Measurements from ENCODE around the gene CIAO3. TPM values are rescaled to one million over a fixed set of nuclear protein-coding genes. Genes with fewer than 3 reads are reported as not detected.
"Not testable (repeated sequence)": the region's sequence is repeated elsewhere in the genome, so short reads cannot be mapped to it uniquely, and the experiment has no call there.

Gene CIAO3
- total RNA-seq, 2 donors from 2014 or later, result 33.7 to 33.8 TPM

DNA sequence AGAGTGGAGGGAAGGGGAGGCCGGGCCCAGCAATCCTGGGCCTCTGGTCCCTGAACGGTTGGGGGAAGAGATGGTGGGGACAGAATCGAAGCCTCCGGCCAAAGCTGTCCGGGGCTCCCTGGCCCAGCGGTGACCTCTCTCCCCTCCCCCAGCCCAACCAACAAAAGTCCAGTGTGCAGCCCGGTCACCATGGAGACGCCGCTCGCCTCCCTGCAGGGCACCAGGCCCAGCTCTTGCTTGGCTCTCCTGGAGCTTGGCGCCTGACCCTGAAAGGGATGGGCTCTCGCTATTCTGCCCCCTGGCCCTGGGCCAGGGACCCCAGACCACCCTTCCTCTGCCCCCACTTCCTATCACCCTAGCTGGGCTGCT lies 24.6 kb downstream of the CIAO3 start:
- Mint-ChIP-seq H3K4me1 (peaks cover 19% of the 10 kb centered on the region), H3K27ac (no peak overlapping the region), H3K36me3 (ENCODE audit: low read depth) (no peaks in the 10 kb centered on the region), H3K27me3 (peaks cover 6% of the 10 kb centered on the region), H3K4me3 (peak overlapping the region; percentile 50)
- ATAC-seq (no peak), DNase-seq (no peak)
- no peaks in the 10 kb centered on the region for H3K9me3 ChIP-seq (ENCODE audit: control insufficient read depth, low read length, poor library complexity, severe bottlenecking)

DNA sequence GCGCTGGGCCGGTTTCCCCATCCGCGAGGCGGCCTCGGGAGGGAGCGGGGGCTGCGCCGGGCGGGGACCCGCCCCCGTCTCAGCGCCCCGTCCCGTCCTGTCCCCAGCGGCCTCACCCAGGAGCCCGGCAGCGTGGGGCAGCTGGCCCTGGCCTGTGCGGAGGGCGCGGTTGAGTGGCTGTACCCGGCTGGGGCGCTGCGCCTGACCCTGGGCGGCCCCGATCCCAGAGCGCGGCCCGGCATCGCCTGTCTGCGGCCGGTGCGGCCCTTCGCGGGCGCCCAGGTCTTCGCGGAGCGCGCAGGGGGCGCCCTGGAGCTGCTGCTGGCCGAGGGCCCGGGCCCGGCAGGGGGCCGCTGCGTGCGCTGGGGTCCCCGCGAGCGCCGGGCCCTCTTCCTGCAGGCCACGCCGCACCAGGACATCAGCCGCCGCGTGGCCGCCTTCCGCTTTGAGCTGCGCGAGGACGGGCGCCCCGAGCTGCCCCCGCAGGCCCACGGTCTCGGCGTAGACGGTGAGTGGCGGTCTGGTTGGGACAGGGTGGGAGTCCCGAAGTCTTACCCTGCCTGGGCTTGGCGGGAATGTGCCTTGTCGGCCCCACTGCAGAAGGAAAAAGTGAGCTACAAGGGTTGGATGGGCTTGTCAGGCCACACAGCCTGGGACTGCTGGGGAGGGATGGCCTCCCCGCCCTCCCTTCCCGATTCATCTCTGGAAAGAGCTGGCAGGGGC lies 25.2 kb downstream of the CIAO3 start:
- ATAC-seq (peak; percentile 9), DNase-seq (no peak)
- H3K4me3 Mint-ChIP-seq, result peak overlapping the region; percentile 50
- peaks cover 19% of the 10 kb centered on the region for H3K4me1 Mint-ChIP-seq
- H3K9me3 ChIP-seq (ENCODE audit: control insufficient read depth, low read length, poor library complexity, severe bottlenecking), result no peaks in the 10 kb centered on the region
- H3K27me3 Mint-ChIP-seq, result peaks cover 6% of the 10 kb centered on the region
- no peak overlapping the region for H3K27ac Mint-ChIP-seq
- no peaks in the 10 kb centered on the region for H3K36me3 Mint-ChIP-seq (ENCODE audit: low read depth)

DNA sequence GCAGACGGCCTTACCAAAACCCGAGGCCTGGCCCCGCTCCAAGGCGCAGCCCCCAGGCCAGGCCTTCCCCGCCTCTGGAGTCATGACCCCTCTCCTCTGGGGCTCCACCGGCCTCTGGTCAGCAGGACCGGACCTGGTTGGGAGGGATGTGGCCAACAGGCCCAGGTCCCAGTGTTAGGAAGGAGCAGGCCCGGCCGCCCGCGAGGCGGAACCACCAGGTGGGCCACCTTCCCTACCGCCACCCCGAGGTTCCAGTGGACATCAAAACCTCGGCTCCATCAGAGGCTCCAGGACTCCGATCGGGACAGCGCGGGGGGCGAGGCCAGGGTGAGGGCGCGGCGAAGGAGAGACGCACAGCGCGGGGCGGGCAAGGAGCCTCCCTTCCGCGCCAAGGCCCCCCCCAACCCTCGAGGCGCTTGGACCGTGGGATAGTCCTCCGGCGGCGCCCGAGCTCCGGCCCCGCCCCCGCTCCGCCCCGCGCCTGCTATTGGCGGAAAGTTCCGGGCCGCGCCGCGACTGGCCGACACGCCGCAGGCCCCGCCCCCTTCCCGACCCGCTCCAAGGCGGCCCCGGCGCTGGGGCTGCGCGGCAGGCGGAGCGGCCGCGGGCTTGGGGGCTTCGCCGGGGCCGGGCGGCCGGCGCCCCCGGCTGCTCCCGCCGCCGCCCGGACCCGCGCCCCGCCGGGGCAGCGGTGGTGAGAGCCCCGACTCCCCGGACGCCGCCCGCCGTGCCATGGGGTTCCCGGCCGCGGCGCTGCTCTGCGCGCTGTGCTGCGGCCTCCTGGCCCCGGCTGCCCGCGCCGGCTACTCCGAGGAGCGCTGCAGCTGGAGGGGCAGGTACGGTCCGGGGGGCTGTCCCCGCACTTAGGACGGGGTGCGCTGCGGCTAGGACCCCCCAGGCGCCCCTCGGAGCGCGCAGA lies 26.0 kb downstream of the CIAO3 start, which contains the start of gene METRN:
Gene METRN, plus strand, starts transcription at position 561 of the 919 bp plus-strand sequence. Its CDS starts 172 bp downstream, at position 733.
- H3K9me3 ChIP-seq (ENCODE audit: control insufficient read depth, low read length, poor library complexity, severe bottlenecking), result no peaks in the 10 kb centered on the region
- Mint-ChIP-seq H3K4me1 (peaks cover 16% of the 10 kb centered on the region), H3K36me3 (ENCODE audit: low read depth) (no peaks in the 10 kb centered on the region), H3K4me3 (peak within 1 kb of the TSS; percentile 50), H3K27me3 (peaks cover 11% of the 10 kb centered on the region), H3K27ac (no peak within 1 kb of the TSS)
- peak; percentile 83 to 91 (median 85) for DNase-seq
- ATAC-seq, result peak; percentile 93

DNA sequence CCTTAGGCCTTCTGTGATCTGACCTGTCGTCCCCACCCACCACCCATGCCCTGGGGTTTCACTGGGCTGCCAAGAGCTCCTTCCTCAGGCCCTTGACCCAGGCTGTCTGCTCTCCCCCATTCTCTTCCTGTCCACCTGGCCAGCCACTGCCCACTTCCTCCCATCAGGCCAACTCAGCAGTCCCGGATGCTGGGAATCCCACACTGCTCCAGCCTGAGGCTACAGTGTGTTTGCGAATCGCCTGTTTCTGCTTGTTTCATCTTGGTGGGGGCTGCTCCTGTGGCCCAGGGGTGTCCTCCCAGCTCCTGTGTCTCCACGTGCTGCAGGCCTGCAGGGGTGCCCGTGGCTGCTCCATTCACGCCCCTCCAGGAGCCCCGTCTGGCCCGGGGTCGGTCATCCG lies 26.7 kb downstream of the CIAO3 start:
- H3K36me3 Mint-ChIP-seq (ENCODE audit: low read depth), result no peaks in the 10 kb centered on the region
- H3K27me3 Mint-ChIP-seq, result peaks cover 12% of the 10 kb centered on the region
- no peak overlapping the region for H3K27ac Mint-ChIP-seq
- peaks cover 12% of the 10 kb centered on the region for H3K4me1 Mint-ChIP-seq
- H3K9me3 ChIP-seq (ENCODE audit: control insufficient read depth, low read length, poor library complexity, severe bottlenecking), result no peaks in the 10 kb centered on the region
- ATAC-seq (no peak), DNase-seq (no peak)
- H3K4me3 Mint-ChIP-seq, result no peak overlapping the region

DNA sequence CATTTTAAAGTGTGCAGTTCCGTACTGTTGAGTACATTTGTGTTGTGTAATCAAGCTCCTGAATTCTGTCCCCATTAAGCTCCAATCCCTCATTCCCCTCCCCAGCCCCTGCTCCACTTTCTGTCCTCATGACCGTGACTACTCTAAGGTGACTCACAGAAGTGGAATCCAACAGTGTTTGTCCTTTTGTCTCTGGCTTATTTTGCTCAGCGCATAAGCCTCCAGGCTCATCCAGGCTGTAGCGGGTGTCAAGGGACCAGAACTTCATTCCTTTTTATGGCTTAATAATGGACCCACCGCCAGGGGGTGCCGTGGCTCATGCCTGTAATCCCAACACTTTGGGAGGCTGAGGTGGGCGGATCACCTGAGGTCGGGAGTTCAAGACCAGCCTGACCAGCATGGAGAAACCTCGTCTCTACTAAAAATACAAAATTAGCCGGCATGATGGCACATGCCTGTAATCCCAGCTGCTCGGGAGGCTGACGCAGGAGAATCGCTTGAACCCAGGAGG lies 28.0 kb downstream of the CIAO3 start:
- H3K27ac Mint-ChIP-seq, result not testable (repeated sequence)

DNA sequence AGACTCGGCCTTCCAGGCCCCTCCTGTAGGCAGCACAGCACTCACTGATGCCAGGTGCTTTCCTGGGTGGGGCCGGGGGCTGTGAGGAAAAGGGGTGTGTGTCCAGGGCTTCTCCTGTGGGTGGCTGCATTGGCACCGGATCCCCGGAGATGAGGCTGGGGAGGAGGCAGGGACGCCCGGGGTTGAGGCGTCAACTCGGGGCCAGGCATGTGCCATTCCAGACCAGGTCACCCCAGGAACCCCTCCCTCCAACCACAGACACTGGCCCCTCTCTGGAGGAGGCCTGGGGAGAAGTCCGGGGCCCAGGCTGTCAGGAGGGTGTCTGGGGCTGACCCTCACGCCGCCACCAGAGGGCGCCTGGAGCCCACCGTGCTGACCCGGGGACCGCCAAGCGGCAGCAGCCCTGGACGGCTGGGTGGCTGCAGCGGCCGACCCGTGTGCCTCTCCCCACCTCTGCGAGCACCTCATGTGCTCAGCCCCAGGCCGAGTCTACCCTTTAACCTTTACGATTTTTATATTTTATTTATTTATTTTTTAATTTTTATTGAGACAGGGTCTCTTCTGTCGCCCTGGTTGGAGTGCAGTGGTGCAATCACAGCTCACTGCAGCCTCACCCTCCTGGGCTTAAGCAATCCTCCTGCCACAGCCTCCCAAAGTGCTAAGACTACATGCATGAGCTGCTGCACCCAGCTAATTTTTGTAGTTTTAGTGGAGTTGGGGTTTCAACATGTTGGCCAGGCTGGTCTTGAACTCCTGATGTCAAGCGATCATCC lies 29.1 kb downstream of the CIAO3 start:
- no peak overlapping the region for H3K4me3 Mint-ChIP-seq
- H3K27me3 Mint-ChIP-seq, result peaks cover 31% of the 10 kb centered on the region
- H3K27ac Mint-ChIP-seq, result no peak overlapping the region
- DNase-seq, result peak; percentile 67 to 78 (median 78)
- peaks cover 2% of the 10 kb centered on the region for H3K36me3 Mint-ChIP-seq (ENCODE audit: low read depth)
- ATAC-seq, result peak; percentile 63
- no peaks in the 10 kb centered on the region for H3K9me3 ChIP-seq (ENCODE audit: control insufficient read depth, low read length, poor library complexity, severe bottlenecking)
- H3K4me1 Mint-ChIP-seq, result peaks cover 13% of the 10 kb centered on the region

More for the DNA sequence above, 28.0 kb downstream of the CIAO3 start:
- DNase-seq; H3K4me3 Mint-ChIP-seq; ATAC-seq; H3K36me3 Mint-ChIP-seq (ENCODE audit: low read depth); H3K9me3 ChIP-seq (ENCODE audit: control insufficient read depth, low read length, poor library complexity, severe bottlenecking): not testable (repeated sequence)
- Mint-ChIP-seq H3K27me3 (peaks cover 22% of the 10 kb centered on the region), H3K4me1 (peaks cover 13% of the 10 kb centered on the region)

DNA sequence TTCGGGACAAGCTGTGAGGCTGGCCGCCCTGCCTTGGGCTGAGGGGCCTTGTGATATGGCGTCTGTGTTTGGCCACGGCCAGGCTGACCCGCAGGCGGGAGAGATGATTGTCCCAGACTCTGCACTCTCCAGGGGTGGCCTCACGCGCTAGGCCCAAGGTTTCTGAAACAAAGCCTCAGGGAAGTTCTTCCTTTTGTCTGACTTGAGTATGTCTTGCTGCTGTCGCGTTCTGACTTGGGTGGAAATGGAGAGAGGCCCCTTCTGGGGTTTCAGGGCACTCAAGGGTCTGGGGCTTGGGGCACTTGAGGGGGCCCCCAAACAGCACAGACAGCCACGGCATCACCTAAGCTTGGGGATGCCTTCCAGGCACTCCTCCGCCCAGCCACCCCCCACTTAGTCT lies 29.7 kb downstream of the CIAO3 start:
- no peak overlapping the region for H3K4me3 Mint-ChIP-seq
- ATAC-seq, result no peak
- H3K9me3 ChIP-seq (ENCODE audit: control insufficient read depth, low read length, poor library complexity, severe bottlenecking), result no peaks in the 10 kb centered on the region
- no peak overlapping the region for H3K27ac Mint-ChIP-seq
- H3K4me1 Mint-ChIP-seq, result peaks cover 12% of the 10 kb centered on the region
- peaks cover 31% of the 10 kb centered on the region for H3K27me3 Mint-ChIP-seq
- no peak for DNase-seq
- peaks cover 2% of the 10 kb centered on the region for H3K36me3 Mint-ChIP-seq (ENCODE audit: low read depth)

DNA sequence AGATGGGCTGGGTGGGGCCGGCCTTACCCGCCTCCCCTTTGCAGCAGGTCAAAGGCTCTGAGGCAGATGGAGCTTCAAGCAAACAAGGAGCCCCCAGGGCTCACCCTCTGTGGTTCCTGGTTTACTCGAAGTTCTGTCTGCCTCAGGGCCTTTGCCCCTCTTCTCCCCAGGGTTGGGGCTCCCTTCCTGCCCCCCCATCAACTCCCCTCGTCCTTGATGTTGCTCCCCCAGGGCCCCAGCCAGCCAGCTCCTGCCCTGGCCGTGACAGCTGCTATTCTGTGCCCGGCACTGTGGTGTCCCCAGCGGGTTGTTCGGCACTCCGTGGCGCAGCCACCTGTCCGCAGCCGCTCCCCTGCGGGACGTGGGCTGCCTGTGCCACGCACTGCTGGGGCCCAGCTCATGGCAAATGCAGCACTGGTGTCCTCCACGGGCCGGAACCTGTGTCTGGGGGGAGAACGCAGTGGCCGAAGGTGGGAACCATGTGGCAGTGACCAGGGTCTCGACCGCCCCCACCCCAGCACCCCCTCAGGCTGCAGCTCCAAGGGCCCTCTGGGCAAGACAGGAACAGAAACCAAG lies 30.2 kb downstream of the CIAO3 start:
- Mint-ChIP-seq H3K4me1 (peaks cover 10% of the 10 kb centered on the region), H3K27ac (no peak overlapping the region), H3K36me3 (ENCODE audit: low read depth) (peaks cover 2% of the 10 kb centered on the region), H3K27me3 (peaks cover 30% of the 10 kb centered on the region), H3K4me3 (no peak overlapping the region)
- DNase-seq, result no peak
- no peaks in the 10 kb centered on the region for H3K9me3 ChIP-seq (ENCODE audit: control insufficient read depth, low read length, poor library complexity, severe bottlenecking)
- no peak for ATAC-seq

DNA sequence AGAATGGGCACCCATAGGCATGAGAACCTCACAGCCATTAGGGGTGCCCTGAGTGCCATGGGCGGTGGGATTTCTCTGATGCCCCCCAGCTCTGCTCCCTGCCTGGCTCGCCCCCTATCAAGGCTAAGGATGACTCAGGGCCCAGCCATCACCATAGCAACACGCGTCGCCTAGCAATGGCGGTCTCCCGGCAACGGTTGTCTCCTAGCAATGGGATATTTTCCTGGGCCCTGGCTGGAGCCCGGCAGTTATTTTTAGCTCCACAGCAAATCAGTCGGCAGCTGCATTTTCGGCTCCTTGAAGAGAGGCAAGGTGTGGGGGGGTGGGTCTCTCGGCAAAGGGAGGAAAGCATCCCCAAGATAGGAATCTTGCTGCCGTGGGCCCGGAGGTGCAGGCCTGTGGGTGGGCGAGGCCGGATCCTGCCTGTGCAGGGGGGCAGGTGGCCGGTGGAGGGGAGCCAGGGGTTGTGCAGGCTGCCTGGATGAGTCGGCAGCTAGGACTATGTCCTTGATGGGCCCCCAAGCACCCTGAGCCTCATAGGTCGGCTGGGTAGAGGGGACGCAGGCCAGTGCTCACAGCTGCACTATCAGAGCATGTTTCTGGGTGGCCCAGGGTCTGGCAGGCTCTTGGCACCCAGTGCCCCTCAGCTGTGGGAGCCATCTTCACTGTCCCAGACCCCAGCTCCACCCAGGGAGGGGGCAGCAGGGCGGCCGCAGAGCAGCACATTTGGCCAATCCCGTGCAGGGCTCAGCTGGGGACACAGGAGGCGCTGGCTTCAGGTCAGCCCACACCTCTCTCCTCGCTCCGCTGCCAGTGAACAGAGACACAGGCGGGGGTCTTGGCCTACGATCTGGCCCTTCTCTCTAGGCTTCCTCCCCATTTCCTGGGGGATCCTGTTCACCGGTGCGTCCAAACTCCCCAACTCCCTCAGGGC lies 31.0 kb downstream of the CIAO3 start:
- Mint-ChIP-seq H3K4me3 (no peak overlapping the region), H3K36me3 (ENCODE audit: low read depth) (peaks cover 2% of the 10 kb centered on the region), H3K4me1 (peaks cover 10% of the 10 kb centered on the region), H3K27ac (no peak overlapping the region), H3K27me3 (peaks cover 30% of the 10 kb centered on the region)
- H3K9me3 ChIP-seq (ENCODE audit: control insufficient read depth, low read length, poor library complexity, severe bottlenecking), result no peaks in the 10 kb centered on the region
- ATAC-seq, result no peak
- no peak for DNase-seq

DNA sequence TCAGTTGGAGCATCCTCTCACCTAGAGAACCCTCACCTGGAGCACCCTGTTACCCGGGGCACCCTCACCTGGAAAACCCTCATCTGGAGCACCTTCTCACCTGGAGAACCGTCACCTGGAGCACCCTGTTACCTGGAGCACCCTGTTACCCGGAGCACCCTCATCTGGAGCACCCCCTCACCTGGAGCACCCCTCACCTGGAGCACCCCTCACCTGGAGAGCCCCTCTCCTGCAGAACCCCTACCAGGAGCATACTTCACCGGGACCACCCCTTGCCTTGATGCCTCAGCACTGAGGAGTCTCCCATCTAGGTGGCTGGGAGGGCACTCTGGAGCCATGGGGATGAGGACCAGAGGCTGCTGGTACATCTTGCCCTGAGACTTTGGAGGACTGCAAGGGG lies 31.8 kb downstream of the CIAO3 start:
- H3K27ac Mint-ChIP-seq, result no peak overlapping the region
- H3K36me3 Mint-ChIP-seq (ENCODE audit: low read depth), result peaks cover 2% of the 10 kb centered on the region
- DNase-seq (no peak), ATAC-seq (no peak)
- H3K4me1 Mint-ChIP-seq, result peaks cover 7% of the 10 kb centered on the region
- no peak overlapping the region for H3K4me3 Mint-ChIP-seq
- H3K9me3 ChIP-seq (ENCODE audit: control insufficient read depth, low read length, poor library complexity, severe bottlenecking), result no peaks in the 10 kb centered on the region
- H3K27me3 Mint-ChIP-seq, result peaks cover 36% of the 10 kb centered on the region

DNA sequence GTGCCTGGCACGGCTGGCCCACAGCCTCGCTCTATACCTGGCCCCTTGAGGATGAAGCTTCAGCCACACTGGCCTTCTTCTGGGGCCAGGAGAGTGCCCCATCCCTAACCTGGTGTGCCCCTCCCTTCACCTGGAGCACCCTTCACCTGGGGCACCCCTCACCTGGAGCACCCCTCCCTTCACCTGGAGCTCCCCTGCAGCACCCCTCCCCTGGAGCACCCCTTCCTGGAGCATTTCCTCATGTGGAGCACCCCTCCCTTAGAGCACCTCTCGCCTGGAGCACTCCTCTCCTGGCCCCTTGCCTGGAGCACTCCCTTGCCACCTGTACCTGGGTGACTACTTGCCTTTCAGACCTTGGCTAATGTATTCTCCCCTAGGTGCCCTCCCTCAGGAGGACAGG lies 32.8 kb downstream of the CIAO3 start:
- no peak for ATAC-seq
- Mint-ChIP-seq H3K4me1 (peaks cover 7% of the 10 kb centered on the region), H3K27ac (no peak overlapping the region), H3K36me3 (ENCODE audit: low read depth) (peaks cover 2% of the 10 kb centered on the region), H3K27me3 (peaks cover 38% of the 10 kb centered on the region), H3K4me3 (no peak overlapping the region)
- DNase-seq, result no peak
- no peaks in the 10 kb centered on the region for H3K9me3 ChIP-seq (ENCODE audit: control insufficient read depth, low read length, poor library complexity, severe bottlenecking)

DNA sequence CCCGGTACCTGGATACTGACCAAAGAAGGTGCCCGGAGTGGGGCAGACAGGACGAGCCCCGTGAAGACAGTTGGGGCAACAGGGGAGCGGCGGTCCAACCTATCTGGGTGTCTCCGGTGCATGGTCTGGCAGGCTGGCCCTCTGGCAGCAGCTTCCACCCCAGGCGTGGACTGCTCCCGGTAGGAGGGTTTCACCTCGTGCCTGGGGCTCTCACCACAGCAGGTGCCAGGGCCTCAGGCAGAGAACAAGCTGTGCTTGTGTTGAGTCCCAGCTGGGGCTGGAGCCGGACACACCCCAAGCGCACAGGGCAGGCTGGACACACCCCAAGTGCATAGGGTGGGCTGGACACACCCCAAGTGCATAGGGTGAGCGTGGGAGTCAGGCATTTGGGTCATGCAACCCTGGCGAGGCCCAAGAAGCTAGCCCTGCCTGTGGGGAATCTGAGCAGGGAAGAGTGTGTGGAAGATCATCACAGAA lies 33.7 kb downstream of the CIAO3 start:
- Mint-ChIP-seq H3K4me1 (peaks cover 9% of the 10 kb centered on the region), H3K27me3 (peaks cover 47% of the 10 kb centered on the region), H3K36me3 (ENCODE audit: low read depth) (peaks cover 2% of the 10 kb centered on the region), H3K4me3 (no peak overlapping the region), H3K27ac (no peak overlapping the region)
- DNase-seq (no peak), ATAC-seq (no peak)
- H3K9me3 ChIP-seq (ENCODE audit: control insufficient read depth, low read length, poor library complexity, severe bottlenecking), result no peaks in the 10 kb centered on the region

All from T-helper 17 cell (primary cell).